GM19397 (cell line): Measurements from ENCODE around the gene NUCB1.
"Not testable (repeated sequence)": the region's sequence is repeated elsewhere in the genome, so short reads cannot be mapped to it uniquely, and the experiment has no call there.

Experiments
- ATAC-seq: cut with Tn5 transposase; IDR thresholded peaks from one replicate; pipeline ENCODE4 v1.9.1; 2021; ENCODE audit warnings: mild to moderate bottlenecking, moderate library complexity; ENCODE audit not compliant: unreplicated experiment

Gene NUCB1

GRCh38 chr19:48873476-48874302 lies 26.4 kb upstream of the NUCB1 start:
- no peak for ATAC-seq

- no peak for ATAC-seq
Observed at GRCh38 chr19:48874303-48875135, 25.6 kb upstream of the NUCB1 start.

GRCh38 chr19:48876043-48876981 lies 23.8 kb upstream of the NUCB1 start:
- not testable (repeated sequence) for ATAC-seq

- ATAC-seq = no peak
Observed at GRCh38 chr19:48877855-48878195, 22.3 kb upstream of the NUCB1 start.

GRCh38 chr19:48878196-48879024 lies 21.7 kb upstream of the NUCB1 start:
- no peak for ATAC-seq

- ATAC-seq = no peak
Observed at GRCh38 chr19:48879025-48879637, 21.0 kb upstream of the NUCB1 start.

GRCh38 chr19:48879696-48880095 lies 20.4 kb upstream of the NUCB1 start:
- not testable (repeated sequence) for ATAC-seq

- ATAC-seq = no peak
Observed at GRCh38 chr19:48881741-48882657, 18.1 kb upstream of the NUCB1 start.

GRCh38 chr19:48883726-48884125 lies 16.4 kb upstream of the NUCB1 start:
- no peak for ATAC-seq

GRCh38 chr19:48887861-48888612 lies 12.1 kb upstream of the NUCB1 start:
- ATAC-seq = no peak

- not testable (repeated sequence) for ATAC-seq
Observed at GRCh38 chr19:48889496-48889895, 10.6 kb upstream of the NUCB1 start.

- ATAC-seq = no peak
Observed at GRCh38 chr19:48890551-48890950, 9.6 kb upstream of the NUCB1 start.

GRCh38 chr19:48895226-48895625 lies 4.9 kb upstream of the NUCB1 start:
- no peak for ATAC-seq

- ATAC-seq = no peak
Observed at GRCh38 chr19:48896191-48896720, 3.9 kb upstream of the NUCB1 start.

GRCh38 chr19:48897181-48897580 lies 2.9 kb upstream of the NUCB1 start:
- ATAC-seq = no peak

- ATAC-seq = not testable (repeated sequence)
Observed at GRCh38 chr19:48899386-48899749, 744 bp upstream of the NUCB1 start.

- ATAC-seq = no peak
Observed at GRCh38 chr19:48900477-48901406, 630 bp downstream of the NUCB1 start.
